GM12878 (cell line): ENCODE results near the gene RPRD1A. TPM values are rescaled to one million over a fixed set of nuclear protein-coding genes. Genes with fewer than 3 reads are reported as not detected.
"Not testable (repeated sequence)": the region's sequence is repeated elsewhere in the genome, so short reads cannot be mapped to it uniquely, and the experiment has no call there.

Experiments
- ATAC-seq: fragments of 200-7000 bp; cut with Tn5 transposase; 3 replicates; pipeline ENCODE4 v1.9.1; 2020; ENCODE audit warnings: mild to moderate bottlenecking, moderate library complexity
- BruUV-seq: library from RNA; stranded (reverse); fragments of 400-500 nt; replicated peaks from 2 replicates; lab custom pipeline; 2021; lab: Mats Ljungman, UMichigan
- CTCF ChIA-PET: fragments of 300-600 bp; sonication (Branson Sonifier 250); formaldehyde crosslinking; extraction: SDS; loops from one replicate; lab custom pipeline; 2021; ENCODE audit warnings: inconsistent platforms; lab: Yijun Ruan, JAX
- POLR2A ChIA-PET: fragments of 350-600 bp; formaldehyde crosslinking; extraction: SDS; loops from one replicate; lab custom pipeline; 2021; ENCODE audit warnings: inconsistent platforms; lab: Charles Lee
- RAD21 ChIA-PET: fragments of 300-600 bp; sonication (Branson Sonifier 250); formaldehyde crosslinking; loops from one replicate; lab custom pipeline; 2023; ENCODE audit warnings: antibody characterized with exemption; ENCODE audit not compliant: unreplicated experiment; lab: Charles Lee
- SMC1A ChIA-PET: fragments of 300-600 bp; sonication (Branson Sonifier 250); formaldehyde crosslinking; loops from one replicate; lab custom pipeline; 2023; ENCODE audit not compliant: unreplicated experiment, uncharacterized antibody; lab: Charles Lee
- DNase-seq: peaks from one replicate; pipeline ENCODE4 v3.0.0-alpha.2; 2011; ENCODE audit warnings: low read depth, low spot score
- FAIRE-seq: peaks from 3 replicates; lab custom pipeline; 2011; peaks lifted over from hg19 to GRCh38; lab: Jason Lieb, UNC
- H2AFZ ChIP-seq: 2 replicates; pipeline ENCODE4 v1.6.0; 2011; ENCODE audit warnings: low read depth, low read length, control low read depth; ENCODE audit not compliant: control insufficient read depth
- H3K27ac ChIP-seq: 2 replicates; pipeline ENCODE4 v1.5.1; 2011; ENCODE audit warnings: control low read depth; ENCODE audit not compliant: control insufficient read depth, insufficient read depth
- H3K27me3 ChIP-seq, 2 experiments: replicated peaks in 1 of 2; 2 replicates each; pipeline versions ENCODE4 v1.6.0 to v1.6.1; 2011; ENCODE audit warnings: low read length in 1 of 2; ENCODE audit not compliant: control insufficient read depth in 2 of 2, insufficient read depth in 2 of 2
- H3K36me3 ChIP-seq, 2 experiments: 2 replicates each; pipeline ENCODE4 v1.5.1; 2011; ENCODE audit warnings: low read length in 1 of 2; ENCODE audit not compliant: control insufficient read depth in 2 of 2, insufficient read depth in 2 of 2
- H3K4me1 ChIP-seq: 2 replicates; pipeline ENCODE4 v1.6.1; 2011; ENCODE audit warnings: mild to moderate bottlenecking, low read length, moderate library complexity, mixed read lengths; ENCODE audit not compliant: control insufficient read depth, insufficient read depth
- H3K4me2 ChIP-seq: 2 replicates; pipeline ENCODE4 v1.6.0; 2011; ENCODE audit warnings: control low read depth; ENCODE audit not compliant: control insufficient read depth, insufficient read depth
- H3K4me3 ChIP-seq: fragments of 200-600 bp; sonication (generic); 2 replicates; pipeline ENCODE4 v1.5.1; 2016
- H3K79me2 ChIP-seq: 2 replicates; pipeline ENCODE4 v1.6.0; 2011; ENCODE audit warnings: low read length; ENCODE audit not compliant: control insufficient read depth, insufficient read depth
- H3K9ac ChIP-seq: 2 replicates; pipeline ENCODE4 v1.8.0; 2011; ENCODE audit warnings: low read length, control low read depth, mixed read lengths; ENCODE audit not compliant: control insufficient read depth, insufficient read depth
- H3K9me3 ChIP-seq: replicated peaks from 3 replicates; pipeline ENCODE4 v1.5.1; 2011; ENCODE audit warnings: mild to moderate bottlenecking, low read length; ENCODE audit not compliant: control insufficient read depth, insufficient read depth
- H4K20me1 ChIP-seq: 2 replicates; pipeline ENCODE4 v1.6.0; 2011; ENCODE audit not compliant: control insufficient read depth, insufficient read depth
- EGR1 ChIP-seq, 2 experiments: IDR thresholded peaks; 1 replicate in 1 of 2; 2 replicates in 1 of 2; pipeline ENCODE4 v1.6.1; 2011 to 2012; ENCODE audit warnings: low read depth in 2 of 2, low read length in 2 of 2, borderline replicate concordance in 1 of 2, mild to moderate bottlenecking in 1 of 2, moderate library complexity in 1 of 2
- WGBS: methylation state at CpG from one replicate; pipeline ENCODE4 v1.1.6; 2016; ENCODE audit warnings: low lambda C conversion rate; ENCODE audit not compliant: insufficient replicate concordance, insufficient coverage; ENCODE audit errors: missing lambda C conversion rate; 5-methylcytosine and 5-hydroxymethylcytosine counted together
- in situ Hi-C: fragments of 300-500 bp; cut with MboI; formaldehyde crosslinking; loops from 9 replicates; pipeline ENCODE4 v1.14.3; 2018; ENCODE audit warnings: mixed read lengths
- intact Hi-C: fragments of 100-400 bp; cut with micrococcal nuclease; formaldehyde crosslinking; loops from one replicate; pipeline ENCODE4 v1.14.2; 2022; ENCODE audit not compliant: unreplicated experiment
- polyA plus RNA-seq, 11 experiments: library from polyadenylated mRNA; depleted of rRNA in 4 of 11; unstranded in 6 of 11; stranded (reverse) in 5 of 11; fragments of >200 nt; fragmentation: Nextera tagmentation in 4 of 11; fragmentation: Illumina TruSeq in 1 of 11; extraction: Ambion mirVana in 4 of 11; extraction: Trizol in 1 of 11; gene quantifications; 1 replicate in 1 of 11; 2 replicates in 10 of 11; pipeline versions ENCODE4 v1.2.1 to v1.2.3, GENCODE V29; 2011 to 2016; ENCODE audit warnings: inconsistent platforms in 2 of 11, missing spikeins in 2 of 11, low read depth in 1 of 11
- total RNA-seq, 4 experiments: library from RNA; depleted of rRNA in 3 of 4; stranded (reverse); fragments of >200 nt in 3 of 4; fragmentation: Illumina TruSeq in 1 of 4; extraction: Trizol in 1 of 4; gene quantifications; 2 replicates each; pipeline versions ENCODE4 v1.2.1 to v1.2.3, GENCODE V29; 2013 to 2021
- TF ChIP-seq, protein P1 (sequence below): fragments of 450-650 bp; IDR thresholded peaks from 2 replicates; pipeline ENCODE4 v1.6.1; 2016; ENCODE audit warnings: mild to moderate bottlenecking

RPRD1A gene
- total and polyA plus RNA-seq, 10 of the 15 experiments (the other 5 are each of a cell fraction or from before 2014, with no cell fraction given) = 16.2 to 66.2 (median 36.2) TPM

DNA sequence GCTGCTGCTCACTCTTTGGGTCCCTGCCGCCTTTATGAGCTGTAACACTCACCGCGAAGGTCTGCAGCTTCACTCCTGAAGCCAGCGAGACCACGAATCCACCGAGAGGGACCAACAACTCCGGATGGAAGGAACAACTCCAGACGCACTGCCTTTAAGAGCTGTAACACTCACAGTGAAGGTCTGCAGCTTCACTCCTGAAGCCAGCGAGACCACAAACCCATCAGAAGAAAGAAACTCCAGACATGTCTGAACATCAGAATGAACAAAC is 2.6 kb downstream of the RPRD1A start:
- H2AFZ ChIP-seq, H3K9me3 ChIP-seq, H4K20me1 ChIP-seq, ATAC-seq, H3K9ac ChIP-seq, DNase-seq, H3K27me3 ChIP-seq, BruUV-seq, in situ Hi-C loops, H3K27ac ChIP-seq, FAIRE-seq, H3K4me2 ChIP-seq, H3K36me3 ChIP-seq, H3K4me1 ChIP-seq: not testable (repeated sequence)
- Histone ChIP-seq H3K79me2 (peaks cover 69% of the 10 kb centered on the region), H3K4me3 (0 out of 2 replicates have a peak overlapping the region, but pooled peaks have one; percentile 44)
- ChIA-PET CTCF (interaction anchor here (1.3 to 1.8 kb wide), 3 partner anchors 9 to 47 kb away, joined by 5 to 18 read pairs (median 6); no protein-coding TSS in a partner anchor), POLR2A (interaction anchor here (1.5 to 1.6 kb wide), 2 partner anchors 8 to 92 kb away, joined by 6 read pairs; partner anchors contain the start of gene RMP24), SMC1A (interaction anchor here (0.6 to 4.6 kb wide), 6 partner anchors 8 to 219 kb away, joined by 3 to 21 read pairs (median 3); no protein-coding TSS in a partner anchor), RAD21 (interaction anchor here (0.6 to 2.4 kb wide), 5 partner anchors 31 to 219 kb away, joined by 3 to 6 read pairs (median 4); partner anchors contain the start of gene RMP24)
- WGBS = 98% methylated on average over 9 of the region's 9 CpGs
- intact Hi-C loops = loop anchor here (5.0 to 10.0 kb wide), 2 partner anchors 92 to 490 kb away; partner anchors contain the start of gene RMP24
- TF ChIP-seq, protein P1, sequence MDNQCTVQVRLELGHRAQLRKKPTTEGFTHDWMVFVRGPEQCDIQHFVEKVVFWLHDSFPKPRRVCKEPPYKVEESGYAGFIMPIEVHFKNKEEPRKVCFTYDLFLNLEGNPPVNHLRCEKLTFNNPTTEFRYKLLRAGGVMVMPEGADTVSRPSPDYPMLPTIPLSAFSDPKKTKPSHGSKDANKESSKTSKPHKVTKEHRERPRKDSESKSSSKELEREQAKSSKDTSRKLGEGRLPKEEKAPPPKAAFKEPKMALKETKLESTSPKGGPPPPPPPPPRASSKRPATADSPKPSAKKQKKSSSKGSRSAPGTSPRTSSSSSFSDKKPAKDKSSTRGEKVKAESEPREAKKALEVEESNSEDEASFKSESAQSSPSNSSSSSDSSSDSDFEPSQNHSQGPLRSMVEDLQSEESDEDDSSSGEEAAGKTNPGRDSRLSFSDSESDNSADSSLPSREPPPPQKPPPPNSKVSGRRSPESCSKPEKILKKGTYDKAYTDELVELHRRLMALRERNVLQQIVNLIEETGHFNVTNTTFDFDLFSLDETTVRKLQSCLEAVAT = 0 out of 2 replicates have a peak, but pooled peaks have one; percentile 6
- TF ChIP-seq EGR1 (IDR thresholded peaks at IDR 0.05; ENCODE audit: borderline replicate concordance in 1 of 2, low read depth in 2 of 2, low read length in 2 of 2) = 0 out of 3 replicates have a peak, but pooled peaks of 1 of the 2 experiments have one; percentile 1
- TF ChIP-seq, all 136 proteins: peak for 2; not testable (repeated sequence) for 134
